OCI-LY7 (cell line): ENCODE results near the gene ARRDC1. TPM values are rescaled to one million over a fixed set of nuclear protein-coding genes. Genes with fewer than 3 reads are reported as not detected.
"Not testable (repeated sequence)": the region's sequence is repeated elsewhere in the genome, so short reads cannot be mapped to it uniquely, and the experiment has no call there.

Experiments used
- BruUV-seq: library from RNA; stranded (reverse); fragments of 400-500 nt; replicated peaks from 2 replicates; lab custom pipeline; 2021; lab: Mats Ljungman, UMichigan
- CTCF ChIA-PET: fragments of 300-600 bp; sonication (Branson Sonifier 250); formaldehyde crosslinking; loops from one replicate; lab custom pipeline; 2022; ENCODE audit warnings: antibody characterized with exemption; ENCODE audit not compliant: unreplicated experiment; lab: Charles Lee
- POLR2A ChIA-PET: fragments of 300-600 bp; sonication (Branson Sonifier 250); formaldehyde crosslinking; loops from one replicate; lab custom pipeline; 2022; ENCODE audit warnings: antibody characterized with exemption; lab: Charles Lee
- DNase-seq: peaks from one replicate; pipeline ENCODE4 v3.0.0-alpha.2; 2015; ENCODE audit warnings: low spot score
- H2AFZ ChIP-seq: fragments of 200-600 bp; sonication (generic), shearing (Covaris generic); 2 replicates; pipeline ENCODE4 v1.6.1; 2014; ENCODE audit warnings: mild to moderate bottlenecking, antibody characterized with exemption, low read length, moderate library complexity
- H3K27ac ChIP-seq: fragments of 200-600 bp; sonication (generic); 2 replicates; pipeline ENCODE4 v1.5.1; 2014; ENCODE audit warnings: mixed run types, low read depth, mild to moderate bottlenecking, moderate library complexity, low read length, inconsistent platforms; ENCODE audit not compliant: poor library complexity, severe bottlenecking
- H3K36me3 ChIP-seq: fragments of 200-600 bp; sonication (generic); 2 replicates; pipeline ENCODE4 v1.6.1; 2014; ENCODE audit warnings: mild to moderate bottlenecking, antibody characterized with exemption, low read length, moderate library complexity, mixed read lengths; ENCODE audit not compliant: insufficient read depth
- H3K4me1 ChIP-seq: fragments of 200-600 bp; sonication (generic); 2 replicates; pipeline ENCODE4 v1.5.1; 2014; ENCODE audit warnings: mild to moderate bottlenecking, low read length; ENCODE audit not compliant: insufficient read depth, poor library complexity, severe bottlenecking
- H3K4me2 ChIP-seq: fragments of 200-600 bp; sonication (generic); 2 replicates; pipeline ENCODE4 v1.6.1; 2014; ENCODE audit warnings: mild to moderate bottlenecking, low read length
- H3K4me3 ChIP-seq: fragments of 200-600 bp; sonication (generic); 2 replicates; pipeline ENCODE4 v1.5.1; 2014; ENCODE audit warnings: mild to moderate bottlenecking, low read depth, low read length; ENCODE audit not compliant: poor library complexity, severe bottlenecking
- H3K79me2 ChIP-seq: fragments of 200-600 bp; sonication (generic); 2 replicates; pipeline ENCODE4 v1.6.1; 2016; ENCODE audit warnings: low read depth, mild to moderate bottlenecking, low read length, moderate library complexity, mixed read lengths; ENCODE audit not compliant: insufficient read depth
- H3K9me2 ChIP-seq: fragments of 200-600 bp; sonication (generic); 2 replicates; pipeline ENCODE4 v1.6.1; 2016; ENCODE audit warnings: mild to moderate bottlenecking, low read length, mixed read lengths; ENCODE audit not compliant: insufficient read depth
- H3K9me3 ChIP-seq: fragments of 200-600 bp; sonication (generic); 2 replicates; pipeline ENCODE4 v1.6.1; 2014; ENCODE audit warnings: mild to moderate bottlenecking, mixed run types, low read length, mixed read lengths
- H4K20me1 ChIP-seq: fragments of 200-600 bp; sonication (generic); 2 replicates; pipeline ENCODE4 v1.6.1; 2014; ENCODE audit warnings: mild to moderate bottlenecking, antibody characterized with exemption, low read length, moderate library complexity, mixed read lengths; ENCODE audit not compliant: insufficient read depth
- CTCF ChIP-seq: fragments of 200-600 bp; sonication (generic); conservative IDR thresholded peaks from 2 replicates; pipeline ENCODE4 v1.5.1; 2014; ENCODE audit warnings: mild to moderate bottlenecking, antibody characterized with exemption, low read length, moderate library complexity, mixed read lengths
- EZH2phosphoT487 ChIP-seq: fragments of 200-600 bp; sonication (generic); IDR thresholded peaks from 2 replicates; pipeline ENCODE4 v1.6.1; 2018; ENCODE audit warnings: low read depth, borderline replicate concordance, mild to moderate bottlenecking, mixed run types, antibody characterized with exemption, low read length, moderate library complexity, mixed read lengths
- intact Hi-C: fragments of 100-400 bp; cut with micrococcal nuclease; formaldehyde crosslinking; loops from one replicate; pipeline ENCODE4 v1.10.0; 2022; ENCODE audit not compliant: unreplicated experiment
- total RNA-seq, 2 experiments: library from RNA; depleted of rRNA in 1 of 2; stranded (reverse); fragments of >200 nt in 1 of 2; shearing (Covaris generic) in 1 of 2; gene quantifications; 2 replicates each; pipeline ENCODE4 v1.2.3, GENCODE V29; 2014 to 2022

Gene ARRDC1
- total RNA-seq, 2 experiments from 2014 or later: 59.6 to 70.3 TPM

DNA sequence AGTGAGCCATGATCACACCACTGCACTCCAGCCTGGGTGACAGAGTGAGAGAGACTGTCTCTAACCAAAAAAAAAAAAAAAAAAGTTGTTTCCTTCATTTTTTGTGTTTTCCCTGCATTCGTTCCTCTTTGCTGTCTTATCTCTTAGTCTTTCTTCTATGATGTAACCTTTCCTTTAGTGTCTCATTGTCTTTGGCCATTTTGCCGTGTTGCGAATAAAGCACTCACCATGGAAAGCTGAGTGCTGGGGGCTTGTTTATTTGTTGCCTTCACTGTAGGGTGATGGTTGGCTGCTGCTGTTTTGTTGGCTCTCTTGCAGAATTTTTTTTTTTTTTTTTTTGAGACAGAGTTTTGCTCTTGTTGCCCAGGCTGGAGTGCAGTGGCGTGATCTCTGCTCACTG, 21.0 kb downstream of the ARRDC1 start:
- CTCF ChIA-PET: interaction anchor here (0.6 kb wide), 1 partner anchor 21 kb away, joined by 3 read pairs; the partner anchor contains the start of gene ARRDC1
- H3K27ac ChIP-seq: peak overlapping the region; percentile 77
- H3K4me1 ChIP-seq: peaks cover 95% of the 10 kb centered on the region
- H3K4me3 ChIP-seq: no peak overlapping the region
- H3K9me3 ChIP-seq: no peaks in the 10 kb centered on the region
- POLR2A ChIA-PET: interaction anchor here (0.6 to 0.7 kb wide), 3 partner anchors 63 to 1182 kb away, joined by 3 to 4 read pairs (median 4); no protein-coding TSS in a partner anchor
- peak overlapping the region; percentile 33; the same call in 1 of the 2 replicates for H3K4me2 ChIP-seq
- intact Hi-C loops: no loop called here
- TF ChIP-seq CTCF: no peak
- no peak for TF ChIP-seq EZH2phosphoT487
- H3K79me2 ChIP-seq: peaks cover 100% of the 10 kb centered on the region
- H4K20me1 ChIP-seq: no peaks in the 10 kb centered on the region
- H2AFZ ChIP-seq: no peak overlapping the region
- DNase-seq: no peak
- H3K36me3 ChIP-seq: peaks cover 54% of the 10 kb centered on the region
- no TSS peak for BruUV-seq
- H3K9me2 ChIP-seq: no peaks in the 10 kb centered on the region

DNA sequence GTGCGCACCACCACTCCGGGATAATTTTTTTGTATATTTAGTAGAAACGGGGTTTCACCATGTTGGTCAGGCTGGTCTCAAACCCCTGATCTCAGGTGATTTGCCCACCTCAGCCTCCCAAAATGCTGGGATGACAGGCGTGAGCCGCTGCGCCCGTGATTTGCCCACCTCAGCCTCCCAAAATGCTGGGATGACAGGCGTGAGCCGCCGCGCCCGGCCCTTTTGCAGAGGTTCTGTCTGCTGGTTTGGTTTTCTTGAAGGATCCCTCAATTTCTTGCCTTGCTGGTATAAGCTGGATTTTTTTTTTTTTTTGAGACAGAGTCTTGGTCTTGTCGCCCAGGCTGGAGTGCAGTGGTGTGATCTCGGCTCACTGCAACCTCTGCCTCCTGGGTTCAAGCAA, 21.9 kb downstream of the ARRDC1 start:
- peak overlapping the region; percentile 77 for H3K4me2 ChIP-seq
- peaks cover 47% of the 10 kb centered on the region for H3K36me3 ChIP-seq
- H3K4me3 ChIP-seq: peak overlapping the region; percentile 31
- BruUV-seq, H3K9me2 ChIP-seq, CTCF ChIA-PET, H4K20me1 ChIP-seq, H2AFZ ChIP-seq, H3K9me3 ChIP-seq, DNase-seq, intact Hi-C loops: not testable (repeated sequence)
- POLR2A ChIA-PET: interaction anchor here (0.6 to 1.6 kb wide), 4 partner anchors 8 to 1248 kb away, joined by 3 to 7 read pairs (median 3); partner anchors contain the start of gene EHMT1
- H3K27ac ChIP-seq: peak overlapping the region; percentile 66
- peaks cover 100% of the 10 kb centered on the region for H3K79me2 ChIP-seq
- peaks cover 96% of the 10 kb centered on the region for H3K4me1 ChIP-seq

- Histone ChIP-seq H3K9me2 (no peaks in the 10 kb centered on the region), H3K9me3 (no peaks in the 10 kb centered on the region), H3K27ac (peak overlapping the region; percentile 66), H3K4me2 (peak overlapping the region; percentile 77), H2AFZ (no peak overlapping the region), H3K4me3 (peak overlapping the region; percentile 49), H4K20me1 (peaks cover 5% of the 10 kb centered on the region; the same call in 1 of the 2 replicates), H3K4me1 (peaks cover 95% of the 10 kb centered on the region), H3K79me2 (peaks cover 100% of the 10 kb centered on the region), H3K36me3 (peaks cover 30% of the 10 kb centered on the region)
- BruUV-seq: no TSS peak
- DNase-seq: no peak
- intact Hi-C loops: no loop called here
- CTCF ChIA-PET: no interaction called here
- TF ChIP-seq EZH2phosphoT487: no peak
- no peak for TF ChIP-seq CTCF
- POLR2A ChIA-PET: interaction anchor here (0.7 to 2.5 kb wide), 3 partner anchors 17 to 41 kb away, joined by 4 to 9 read pairs (median 7); no protein-coding TSS in a partner anchor
Observed at GRCh38 chr9:137630126-137630525, 24.6 kb downstream of the ARRDC1 start.
